Activated CD8-positive, alpha-beta memory T cell treated with anti-CD3 and anti-CD28 coated beads, Interleukin-2, amount 50 U/mL, for 1 hour (primary cell): ENCODE measurements around the gene MAST4.

Experiments
- DNase-seq: peaks from one replicate; pipeline ENCODE4 v3.0.0-alpha.2; 2020; ENCODE audit errors: extremely low read depth

MAST4 gene

GRCh38 chr5:66906021-66906420, 309.8 kb downstream of the MAST4 start:
- DNase-seq = no peak

GRCh38 chr5:66908230-66908629, 312.0 kb downstream of the MAST4 start:
- DNase-seq = no peak

GRCh38 chr5:66909364-66909763, 313.2 kb downstream of the MAST4 start:
- no peak for DNase-seq

GRCh38 chr5:66912787-66913186, 316.6 kb downstream of the MAST4 start:
- no peak for DNase-seq

GRCh38 chr5:66915531-66915930, 319.3 kb downstream of the MAST4 start:
- DNase-seq = no peak

GRCh38 chr5:66922881-66923280, 326.7 kb downstream of the MAST4 start:
- DNase-seq = no peak

GRCh38 chr5:66923457-66923856, 327.3 kb downstream of the MAST4 start:
- no peak for DNase-seq

- DNase-seq = no peak
Measured at GRCh38 chr5:66923922-66924321, 327.7 kb downstream of the MAST4 start.

- no peak for DNase-seq
Measured at GRCh38 chr5:66927140-66927539, 330.9 kb downstream of the MAST4 start.

- DNase-seq = no peak
Measured at GRCh38 chr5:66929281-66929680, 333.1 kb downstream of the MAST4 start.

- no peak for DNase-seq
Measured at GRCh38 chr5:66929995-66930394, 333.8 kb downstream of the MAST4 start.

GRCh38 chr5:66931651-66932050, 335.5 kb downstream of the MAST4 start:
- DNase-seq = no peak

GRCh38 chr5:66932457-66932856, 336.3 kb downstream of the MAST4 start:
- DNase-seq = no peak

GRCh38 chr5:66933066-66933465, 336.9 kb downstream of the MAST4 start:
- no peak for DNase-seq

- DNase-seq = no peak
Measured at GRCh38 chr5:66939094-66939493, 342.9 kb downstream of the MAST4 start.

- DNase-seq = no peak
Measured at GRCh38 chr5:66945389-66946349, 349.5 kb downstream of the MAST4 start.

GRCh38 chr5:66947458-66947857, 351.3 kb downstream of the MAST4 start:
- DNase-seq = no peak

GRCh38 chr5:66949066-66949465, 352.9 kb downstream of the MAST4 start:
- no peak for DNase-seq

- no peak for DNase-seq
Measured at GRCh38 chr5:66952153-66952552, 356.0 kb downstream of the MAST4 start.

- no peak for DNase-seq
Measured at GRCh38 chr5:66956439-66956838, 360.2 kb downstream of the MAST4 start.

- DNase-seq = no peak
Measured at GRCh38 chr5:66958201-66958979, 362.2 kb downstream of the MAST4 start.

- DNase-seq = no peak
Measured at GRCh38 chr5:66958980-66959641, 362.9 kb downstream of the MAST4 start.
